ENCODE measurements around the gene GALNT12.

GALNT12 gene

DNA sequence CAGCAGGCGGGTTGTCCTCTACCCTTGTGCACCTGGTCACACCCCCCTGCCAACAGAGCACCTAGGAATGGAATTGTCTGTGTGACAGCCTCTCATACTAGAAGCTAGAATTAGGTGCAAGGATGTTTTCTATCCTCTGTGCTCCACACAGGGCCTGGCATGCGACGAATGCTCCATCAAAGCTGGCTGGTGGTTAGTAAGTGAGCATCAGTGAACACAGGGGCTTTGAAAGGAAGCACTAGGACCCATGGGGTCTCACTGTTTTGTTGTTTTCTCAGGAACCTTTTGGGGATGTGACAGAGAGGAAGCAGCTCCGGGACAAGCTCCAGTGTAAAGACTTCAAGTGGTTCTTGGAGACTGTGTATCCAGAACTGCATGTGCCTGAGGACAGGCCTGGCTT, 32.3 kb downstream of the GALNT12 start:
- Histone ChIP-seq H3K27me3 (ENCODE audit: insufficient read depth, poor library complexity, severe bottlenecking) (no peaks in the 10 kb centered on the region), H3K27ac (ENCODE audit: poor library complexity, severe bottlenecking) (no peak overlapping the region), H3K36me3 (ENCODE audit: low read depth) (no peaks in the 10 kb centered on the region), H3K4me1 (ENCODE audit: insufficient read depth, poor library complexity, severe bottlenecking) (no peaks in the 10 kb centered on the region), H3K4me3 (ENCODE audit: severe bottlenecking) (no peak overlapping the region), H3K9me3 (ENCODE audit: severe bottlenecking) (no peaks in the 10 kb centered on the region)
- TF ChIP-seq, protein P1, sequence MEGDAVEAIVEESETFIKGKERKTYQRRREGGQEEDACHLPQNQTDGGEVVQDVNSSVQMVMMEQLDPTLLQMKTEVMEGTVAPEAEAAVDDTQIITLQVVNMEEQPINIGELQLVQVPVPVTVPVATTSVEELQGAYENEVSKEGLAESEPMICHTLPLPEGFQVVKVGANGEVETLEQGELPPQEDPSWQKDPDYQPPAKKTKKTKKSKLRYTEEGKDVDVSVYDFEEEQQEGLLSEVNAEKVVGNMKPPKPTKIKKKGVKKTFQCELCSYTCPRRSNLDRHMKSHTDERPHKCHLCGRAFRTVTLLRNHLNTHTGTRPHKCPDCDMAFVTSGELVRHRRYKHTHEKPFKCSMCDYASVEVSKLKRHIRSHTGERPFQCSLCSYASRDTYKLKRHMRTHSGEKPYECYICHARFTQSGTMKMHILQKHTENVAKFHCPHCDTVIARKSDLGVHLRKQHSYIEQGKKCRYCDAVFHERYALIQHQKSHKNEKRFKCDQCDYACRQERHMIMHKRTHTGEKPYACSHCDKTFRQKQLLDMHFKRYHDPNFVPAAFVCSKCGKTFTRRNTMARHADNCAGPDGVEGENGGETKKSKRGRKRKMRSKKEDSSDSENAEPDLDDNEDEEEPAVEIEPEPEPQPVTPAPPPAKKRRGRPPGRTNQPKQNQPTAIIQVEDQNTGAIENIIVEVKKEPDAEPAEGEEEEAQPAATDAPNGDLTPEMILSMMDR (IDR thresholded peaks at IDR 0.05; ENCODE audit: poor library complexity, severe bottlenecking) = no peak
- DNase-seq (ENCODE audit: low spot score) = no peak
- ATAC-seq (ENCODE audit: low read depth) = no peak

DNA sequence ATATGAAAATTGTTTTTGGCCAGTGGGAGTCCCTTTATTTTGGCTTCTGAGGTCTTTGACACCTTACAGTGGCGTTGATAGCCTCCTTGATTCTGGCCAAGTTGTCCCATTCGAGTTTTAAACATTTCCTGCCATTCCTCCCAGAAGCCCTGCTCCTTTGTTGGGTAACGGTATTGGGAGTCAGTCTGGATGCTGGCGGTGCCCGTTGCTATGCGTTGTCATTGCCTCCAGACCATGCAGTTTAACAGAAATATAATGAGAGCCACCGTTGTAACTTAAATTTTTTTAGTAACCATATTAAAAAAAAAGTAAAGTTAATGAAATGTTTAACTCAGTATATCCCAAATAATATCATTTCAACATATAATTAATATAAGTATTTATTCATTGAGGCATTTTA, 35.0 kb downstream of the GALNT12 start:
- H3K4me1 ChIP-seq (ENCODE audit: insufficient read depth, poor library complexity, severe bottlenecking) = no peaks in the 10 kb centered on the region
- TF ChIP-seq, protein P1 (IDR thresholded peaks at IDR 0.05; ENCODE audit: poor library complexity, severe bottlenecking) = no peak
- H3K36me3 ChIP-seq (ENCODE audit: low read depth) = no peaks in the 10 kb centered on the region
- H3K9me3 ChIP-seq (ENCODE audit: severe bottlenecking) = no peaks in the 10 kb centered on the region
- H3K27ac ChIP-seq (ENCODE audit: poor library complexity, severe bottlenecking) = no peak overlapping the region
- no peak overlapping the region for H3K4me3 ChIP-seq (ENCODE audit: severe bottlenecking)
- no peaks in the 10 kb centered on the region for H3K27me3 ChIP-seq (ENCODE audit: insufficient read depth, poor library complexity, severe bottlenecking)
- no peak for ATAC-seq (ENCODE audit: low read depth)
- no peak for DNase-seq (ENCODE audit: low spot score)

DNA sequence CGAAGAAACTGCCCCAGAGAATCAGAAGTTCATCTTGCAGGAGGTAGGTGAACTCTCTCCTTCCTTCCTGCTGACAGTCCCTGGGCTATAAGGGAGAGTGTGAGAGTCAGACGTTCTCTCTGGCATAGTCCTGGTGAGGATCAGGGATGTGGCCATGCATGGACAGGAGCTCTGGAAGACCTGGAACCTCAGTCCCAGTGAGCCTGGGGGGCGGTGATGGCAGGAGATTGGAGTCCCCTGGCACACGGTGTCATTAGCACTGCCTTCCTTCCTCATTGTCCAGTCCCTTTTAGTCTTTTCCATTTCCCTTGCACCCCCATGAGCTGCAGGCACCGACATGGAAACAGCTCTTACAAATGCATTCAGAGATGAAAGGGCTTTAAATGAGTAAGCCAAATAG, 38.6 kb downstream of the GALNT12 start:
- ATAC-seq (ENCODE audit: low read depth) = no peak
- TF ChIP-seq, protein P1 (IDR thresholded peaks at IDR 0.05; ENCODE audit: poor library complexity, severe bottlenecking) = no peak
- H3K27ac ChIP-seq (ENCODE audit: poor library complexity, severe bottlenecking) = no peak overlapping the region
- H3K27me3 ChIP-seq (ENCODE audit: insufficient read depth, poor library complexity, severe bottlenecking) = no peaks in the 10 kb centered on the region
- no peak for DNase-seq (ENCODE audit: low spot score)
- H3K4me3 ChIP-seq (ENCODE audit: severe bottlenecking) = no peak overlapping the region
- H3K9me3 ChIP-seq (ENCODE audit: severe bottlenecking) = no peaks in the 10 kb centered on the region
- H3K36me3 ChIP-seq (ENCODE audit: low read depth) = no peaks in the 10 kb centered on the region
- peaks cover 3% of the 10 kb centered on the region for H3K4me1 ChIP-seq (ENCODE audit: insufficient read depth, poor library complexity, severe bottlenecking)

DNA sequence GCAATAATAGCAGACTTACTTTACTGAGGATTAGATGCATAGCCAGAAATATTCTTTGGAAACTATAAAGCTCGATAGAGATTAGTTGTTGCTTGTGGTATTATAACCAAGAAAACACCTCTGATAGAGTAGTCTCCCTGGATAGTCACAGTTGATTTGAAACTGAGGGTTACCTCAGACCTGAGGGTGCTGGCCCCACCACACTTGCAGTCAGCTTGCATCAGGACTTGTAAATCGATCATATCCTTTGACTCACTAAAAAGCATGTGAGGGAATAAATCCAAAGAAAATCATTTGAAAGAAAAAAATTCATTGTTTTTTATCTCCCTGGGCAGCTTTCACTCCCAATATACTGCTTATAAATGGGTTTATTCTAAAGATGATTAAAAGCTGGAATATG, 39.4 kb downstream of the GALNT12 start:
- no peak for ATAC-seq (ENCODE audit: low read depth)
- Histone ChIP-seq H3K27ac (ENCODE audit: poor library complexity, severe bottlenecking) (no peak overlapping the region), H3K4me3 (ENCODE audit: severe bottlenecking) (no peak overlapping the region), H3K9me3 (ENCODE audit: severe bottlenecking) (no peaks in the 10 kb centered on the region), H3K27me3 (ENCODE audit: insufficient read depth, poor library complexity, severe bottlenecking) (no peaks in the 10 kb centered on the region), H3K36me3 (ENCODE audit: low read depth) (no peaks in the 10 kb centered on the region), H3K4me1 (ENCODE audit: insufficient read depth, poor library complexity, severe bottlenecking) (peaks cover 9% of the 10 kb centered on the region)
- TF ChIP-seq, protein P1 (IDR thresholded peaks at IDR 0.05; ENCODE audit: poor library complexity, severe bottlenecking) = no peak
- no peak for DNase-seq (ENCODE audit: low spot score)

DNA sequence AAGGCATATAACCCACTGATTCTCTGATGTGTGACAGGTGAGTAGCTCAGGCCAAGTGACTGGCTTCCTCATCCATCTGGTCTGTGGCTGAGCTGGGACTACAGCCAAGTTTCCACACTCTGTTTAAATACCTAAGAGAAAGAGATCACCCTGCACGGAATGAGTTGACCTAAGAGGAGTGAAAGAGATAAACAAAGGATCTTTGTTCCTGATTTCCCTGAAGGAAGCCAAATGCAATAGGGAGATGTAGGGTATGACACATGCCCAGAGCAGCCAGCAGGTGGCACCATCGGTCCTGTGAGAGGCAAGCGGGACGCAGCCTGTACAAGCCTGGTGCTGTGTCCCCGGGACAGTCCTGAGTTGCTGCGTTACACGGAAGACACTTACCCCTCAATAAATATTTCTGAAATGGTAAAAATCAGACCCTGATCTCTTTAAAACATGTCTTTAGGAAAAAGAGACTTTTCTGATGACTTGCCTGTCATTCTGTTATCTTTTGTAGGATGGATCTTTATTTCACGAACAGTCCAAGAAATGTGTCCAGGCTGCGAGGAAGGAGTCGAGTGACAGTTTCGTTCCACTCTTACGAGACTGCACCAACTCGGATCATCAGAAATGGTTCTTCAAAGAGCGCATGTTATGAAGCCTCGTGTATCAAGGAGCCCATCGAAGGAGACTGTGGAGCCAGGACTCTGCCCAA, 41.1 kb downstream of the GALNT12 start:
- H3K27me3 ChIP-seq (ENCODE audit: insufficient read depth, poor library complexity, severe bottlenecking) = no peaks in the 10 kb centered on the region
- no peaks in the 10 kb centered on the region for H3K9me3 ChIP-seq (ENCODE audit: severe bottlenecking)
- DNase-seq (ENCODE audit: low spot score) (peak; percentile 86), ATAC-seq (ENCODE audit: low read depth) (peak; percentile 94)
- TF ChIP-seq, protein P1 (IDR thresholded peaks at IDR 0.05; ENCODE audit: poor library complexity, severe bottlenecking) = peak; percentile 96
- H3K4me1 ChIP-seq (ENCODE audit: insufficient read depth, poor library complexity, severe bottlenecking) = peaks cover 15% of the 10 kb centered on the region
- H3K4me3 ChIP-seq (ENCODE audit: severe bottlenecking) = no peak overlapping the region
- H3K27ac ChIP-seq (ENCODE audit: poor library complexity, severe bottlenecking) = no peak overlapping the region
- no peaks in the 10 kb centered on the region for H3K36me3 ChIP-seq (ENCODE audit: low read depth)

All from RWPE2 (cell line).